Measurements from ENCODE around the gene LENG8. TPM values are rescaled to one million over a fixed set of nuclear protein-coding genes. Genes with fewer than 3 reads are reported as not detected.

LENG8 gene
- total and polyA plus RNA-seq, 4 donors = 6.9 to 46.7 (median 18.7) TPM

DNA sequence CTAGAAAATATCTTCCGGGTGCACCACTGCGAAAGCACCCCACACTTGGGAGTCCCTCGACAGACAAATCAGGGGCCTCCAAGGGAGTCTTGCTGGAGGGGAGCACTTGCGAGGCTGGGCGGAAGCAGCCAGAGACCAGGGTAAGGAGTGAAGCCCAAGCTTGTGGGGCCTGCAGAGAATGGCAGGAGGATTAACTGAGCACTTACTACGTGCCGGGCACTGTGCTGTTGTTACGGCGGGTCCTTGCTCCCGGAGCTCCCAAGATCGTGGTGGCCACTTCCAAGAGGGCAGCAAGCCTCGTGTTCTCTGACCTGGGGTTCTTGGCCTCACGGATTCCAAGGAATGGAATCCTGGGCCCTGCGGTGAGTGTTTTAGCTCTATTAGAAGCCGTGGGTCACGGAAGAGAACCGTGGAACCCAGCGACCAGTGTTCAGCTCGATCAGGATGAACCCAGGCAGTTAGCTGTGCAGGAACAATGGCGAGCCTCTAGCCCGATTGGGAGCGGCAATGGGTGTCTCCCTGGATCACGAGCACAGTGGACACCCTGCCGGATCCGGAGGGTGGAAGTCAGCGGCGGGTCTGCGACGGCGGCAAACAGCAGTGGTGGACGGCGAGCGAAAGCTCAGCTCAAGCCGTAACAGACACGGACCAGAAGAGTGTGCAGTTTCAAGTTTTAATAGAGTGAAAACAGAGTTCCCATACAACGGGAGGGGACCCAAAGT lies 24.2 kb upstream of the LENG8 start:
- WGBS = 89% methylated on average over 36 of the region's 36 CpGs
- no peaks in the 10 kb centered on the region for H3K9me3 ChIP-seq (ENCODE audit: control insufficient read depth in 4 of 4, low read length in 3 of 4)
- TF ChIP-seq HNF4G (IDR thresholded peaks at IDR 0.05) (no peak), GABPA (IDR thresholded peaks at IDR 0.05 in 1 of 2, conservative IDR thresholded peaks at IDR 0.05 in 1 of 2) (no peak)
- TF ChIP-seq, protein P1, sequence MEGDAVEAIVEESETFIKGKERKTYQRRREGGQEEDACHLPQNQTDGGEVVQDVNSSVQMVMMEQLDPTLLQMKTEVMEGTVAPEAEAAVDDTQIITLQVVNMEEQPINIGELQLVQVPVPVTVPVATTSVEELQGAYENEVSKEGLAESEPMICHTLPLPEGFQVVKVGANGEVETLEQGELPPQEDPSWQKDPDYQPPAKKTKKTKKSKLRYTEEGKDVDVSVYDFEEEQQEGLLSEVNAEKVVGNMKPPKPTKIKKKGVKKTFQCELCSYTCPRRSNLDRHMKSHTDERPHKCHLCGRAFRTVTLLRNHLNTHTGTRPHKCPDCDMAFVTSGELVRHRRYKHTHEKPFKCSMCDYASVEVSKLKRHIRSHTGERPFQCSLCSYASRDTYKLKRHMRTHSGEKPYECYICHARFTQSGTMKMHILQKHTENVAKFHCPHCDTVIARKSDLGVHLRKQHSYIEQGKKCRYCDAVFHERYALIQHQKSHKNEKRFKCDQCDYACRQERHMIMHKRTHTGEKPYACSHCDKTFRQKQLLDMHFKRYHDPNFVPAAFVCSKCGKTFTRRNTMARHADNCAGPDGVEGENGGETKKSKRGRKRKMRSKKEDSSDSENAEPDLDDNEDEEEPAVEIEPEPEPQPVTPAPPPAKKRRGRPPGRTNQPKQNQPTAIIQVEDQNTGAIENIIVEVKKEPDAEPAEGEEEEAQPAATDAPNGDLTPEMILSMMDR (IDR thresholded peaks at IDR 0.05; ENCODE audit: low read depth, low read length, missing input control) = no peak
- TF ChIP-seq, protein P2, sequence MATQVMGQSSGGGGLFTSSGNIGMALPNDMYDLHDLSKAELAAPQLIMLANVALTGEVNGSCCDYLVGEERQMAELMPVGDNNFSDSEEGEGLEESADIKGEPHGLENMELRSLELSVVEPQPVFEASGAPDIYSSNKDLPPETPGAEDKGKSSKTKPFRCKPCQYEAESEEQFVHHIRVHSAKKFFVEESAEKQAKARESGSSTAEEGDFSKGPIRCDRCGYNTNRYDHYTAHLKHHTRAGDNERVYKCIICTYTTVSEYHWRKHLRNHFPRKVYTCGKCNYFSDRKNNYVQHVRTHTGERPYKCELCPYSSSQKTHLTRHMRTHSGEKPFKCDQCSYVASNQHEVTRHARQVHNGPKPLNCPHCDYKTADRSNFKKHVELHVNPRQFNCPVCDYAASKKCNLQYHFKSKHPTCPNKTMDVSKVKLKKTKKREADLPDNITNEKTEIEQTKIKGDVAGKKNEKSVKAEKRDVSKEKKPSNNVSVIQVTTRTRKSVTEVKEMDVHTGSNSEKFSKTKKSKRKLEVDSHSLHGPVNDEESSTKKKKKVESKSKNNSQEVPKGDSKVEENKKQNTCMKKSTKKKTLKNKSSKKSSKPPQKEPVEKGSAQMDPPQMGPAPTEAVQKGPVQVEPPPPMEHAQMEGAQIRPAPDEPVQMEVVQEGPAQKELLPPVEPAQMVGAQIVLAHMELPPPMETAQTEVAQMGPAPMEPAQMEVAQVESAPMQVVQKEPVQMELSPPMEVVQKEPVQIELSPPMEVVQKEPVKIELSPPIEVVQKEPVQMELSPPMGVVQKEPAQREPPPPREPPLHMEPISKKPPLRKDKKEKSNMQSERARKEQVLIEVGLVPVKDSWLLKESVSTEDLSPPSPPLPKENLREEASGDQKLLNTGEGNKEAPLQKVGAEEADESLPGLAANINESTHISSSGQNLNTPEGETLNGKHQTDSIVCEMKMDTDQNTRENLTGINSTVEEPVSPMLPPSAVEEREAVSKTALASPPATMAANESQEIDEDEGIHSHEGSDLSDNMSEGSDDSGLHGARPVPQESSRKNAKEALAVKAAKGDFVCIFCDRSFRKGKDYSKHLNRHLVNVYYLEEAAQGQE (IDR thresholded peaks at IDR 0.05) = no peak
- TF ChIP-seq, protein P3, sequence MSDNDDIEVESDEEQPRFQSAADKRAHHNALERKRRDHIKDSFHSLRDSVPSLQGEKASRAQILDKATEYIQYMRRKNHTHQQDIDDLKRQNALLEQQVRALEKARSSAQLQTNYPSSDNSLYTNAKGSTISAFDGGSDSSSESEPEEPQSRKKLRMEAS (IDR thresholded peaks at IDR 0.05) = no peak
- H3K27ac ChIP-seq (ENCODE audit: low read depth in 1 of 2, low read length in 2 of 2) = no peak overlapping the region
- no peak for DNase-seq (ENCODE audit: low spot score)
- H3K36me3 ChIP-seq (ENCODE audit: control insufficient read depth in 4 of 4, insufficient read depth in 3 of 4, low read depth in 1 of 4, low read length in 3 of 4) = no peaks in the 10 kb centered on the region
- H3K4me1 ChIP-seq (ENCODE audit: control insufficient read depth in 4 of 4, insufficient read depth in 4 of 4, low read length in 3 of 4) = no peaks in the 10 kb centered on the region
- no peak overlapping the region for H3K9ac ChIP-seq (ENCODE audit: low read depth in 1 of 2, low read length in 2 of 2)
- no peak overlapping the region for H3K4me3 ChIP-seq (ENCODE audit: low read depth in 1 of 3, low read length in 3 of 3)
- H3K27me3 ChIP-seq (ENCODE audit: control insufficient read depth in 4 of 4, insufficient read depth in 4 of 4, low read length in 3 of 4) = peaks cover 0 to 7% (median 3%) of the 10 kb centered on the region in 4 donors

DNA sequence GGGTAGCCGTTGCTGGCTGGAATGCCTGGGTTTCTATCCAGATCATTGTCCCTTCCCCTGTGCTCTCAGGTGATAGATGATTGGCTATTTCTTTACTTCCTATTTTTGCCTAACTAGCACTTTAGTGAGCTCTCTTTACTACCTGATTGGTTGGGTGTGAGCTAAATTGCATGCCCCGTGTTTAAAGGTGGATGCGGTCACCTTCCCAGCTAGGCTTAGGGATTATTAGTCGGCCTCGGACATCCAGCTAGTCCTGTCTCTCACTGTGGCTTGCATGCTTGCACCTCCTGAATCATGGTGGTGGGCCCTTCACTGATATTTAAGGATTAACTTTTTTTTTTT lies 23.6 kb upstream of the LENG8 start:
- H3K27me3 ChIP-seq (ENCODE audit: control insufficient read depth in 4 of 4, insufficient read depth in 4 of 4, low read length in 3 of 4) = peaks cover 0 to 6% (median 2%) of the 10 kb centered on the region in 4 donors
- WGBS = 65% methylated on average over 5 of the region's 5 CpGs
- TF ChIP-seq HNF4A (conservative IDR thresholded peaks at IDR 0.05) (no peak), GABPA (IDR thresholded peaks at IDR 0.05 in 1 of 2, conservative IDR thresholded peaks at IDR 0.05 in 1 of 2) (no peak), YY1 (IDR thresholded peaks at IDR 0.05) (no peak), EGR1 (IDR thresholded peaks at IDR 0.05; ENCODE audit: low read depth in 2 of 2) (no peak), RAD21 (IDR thresholded peaks at IDR 0.05) (no peak), NR2F2 (IDR thresholded peaks at IDR 0.05) (no peak), TAF1 (conservative IDR thresholded peaks at IDR 0.05) (no peak), RXRA (IDR thresholded peaks at IDR 0.05) (no peak), SP1 (IDR thresholded peaks at IDR 0.05) (no peak), FOXA2 (IDR thresholded peaks at IDR 0.05) (no peak), HNF4G (IDR thresholded peaks at IDR 0.05) (no peak)
- TF ChIP-seq, protein P2 (IDR thresholded peaks at IDR 0.05) = no peak
- TF ChIP-seq, protein P1 (IDR thresholded peaks at IDR 0.05; ENCODE audit: low read depth, low read length, missing input control) = no peak
- TF ChIP-seq, protein P3 (IDR thresholded peaks at IDR 0.05) = no peak
- TF ChIP-seq, protein P4, sequence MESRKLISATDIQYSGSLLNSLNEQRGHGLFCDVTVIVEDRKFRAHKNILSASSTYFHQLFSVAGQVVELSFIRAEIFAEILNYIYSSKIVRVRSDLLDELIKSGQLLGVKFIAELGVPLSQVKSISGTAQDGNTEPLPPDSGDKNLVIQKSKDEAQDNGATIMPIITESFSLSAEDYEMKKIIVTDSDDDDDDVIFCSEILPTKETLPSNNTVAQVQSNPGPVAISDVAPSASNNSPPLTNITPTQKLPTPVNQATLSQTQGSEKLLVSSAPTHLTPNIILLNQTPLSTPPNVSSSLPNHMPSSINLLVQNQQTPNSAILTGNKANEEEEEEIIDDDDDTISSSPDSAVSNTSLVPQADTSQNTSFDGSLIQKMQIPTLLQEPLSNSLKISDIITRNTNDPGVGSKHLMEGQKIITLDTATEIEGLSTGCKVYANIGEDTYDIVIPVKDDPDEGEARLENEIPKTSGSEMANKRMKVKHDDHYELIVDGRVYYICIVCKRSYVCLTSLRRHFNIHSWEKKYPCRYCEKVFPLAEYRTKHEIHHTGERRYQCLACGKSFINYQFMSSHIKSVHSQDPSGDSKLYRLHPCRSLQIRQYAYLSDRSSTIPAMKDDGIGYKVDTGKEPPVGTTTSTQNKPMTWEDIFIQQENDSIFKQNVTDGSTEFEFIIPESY (IDR thresholded peaks at IDR 0.05) = no peak
- TF ChIP-seq, protein P5, sequence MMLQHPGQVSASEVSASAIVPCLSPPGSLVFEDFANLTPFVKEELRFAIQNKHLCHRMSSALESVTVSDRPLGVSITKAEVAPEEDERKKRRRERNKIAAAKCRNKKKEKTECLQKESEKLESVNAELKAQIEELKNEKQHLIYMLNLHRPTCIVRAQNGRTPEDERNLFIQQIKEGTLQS (IDR thresholded peaks at IDR 0.05) = no peak

More for the DNA sequence above, 23.6 kb upstream of the LENG8 start:
- no peak for DNase-seq (ENCODE audit: low spot score)
- H3K4me1 ChIP-seq (ENCODE audit: control insufficient read depth in 4 of 4, insufficient read depth in 4 of 4, low read length in 3 of 4) = peaks cover 0 to 1% (median 0%) of the 10 kb centered on the region in 4 donors
- H3K9ac ChIP-seq (ENCODE audit: low read depth in 1 of 2, low read length in 2 of 2) = no peak overlapping the region
- H3K27ac ChIP-seq (ENCODE audit: low read depth in 1 of 2, low read length in 2 of 2) = no peak overlapping the region
- H3K36me3 ChIP-seq (ENCODE audit: control insufficient read depth in 4 of 4, insufficient read depth in 3 of 4, low read depth in 1 of 4, low read length in 3 of 4) = no peaks in the 10 kb centered on the region
- H3K9me3 ChIP-seq (ENCODE audit: control insufficient read depth in 4 of 4, low read length in 3 of 4) = no peaks in the 10 kb centered on the region
- no peak overlapping the region for H3K4me3 ChIP-seq (ENCODE audit: low read depth in 1 of 3, low read length in 3 of 3)
